MM.1S (cell line): ENCODE measurements around the gene GPR137B.

ENCODE experiments used
- EZH2 ChIP-seq: fragments of 300-600 bp; sonication (generic); optimal IDR thresholded peaks from 2 replicates; pipeline ENCODE3; 2017; ENCODE audit warnings: low read depth, mild to moderate bottlenecking, antibody characterized with exemption, low read length, mixed read lengths
- EZH2phosphoT487 ChIP-seq: fragments of 300-600 bp; sonication (generic); IDR thresholded peaks from 2 replicates; pipeline ENCODE4 v1.6.1; 2018; ENCODE audit warnings: antibody characterized with exemption, low read length
- TF ChIP-seq, protein P1 (sequence below): fragments of 300-600 bp; sonication (generic); IDR thresholded peaks from 2 replicates; pipeline ENCODE4 v1.5.1; 2016; ENCODE audit warnings: antibody characterized with exemption, low read length, mixed read lengths

DNA sequence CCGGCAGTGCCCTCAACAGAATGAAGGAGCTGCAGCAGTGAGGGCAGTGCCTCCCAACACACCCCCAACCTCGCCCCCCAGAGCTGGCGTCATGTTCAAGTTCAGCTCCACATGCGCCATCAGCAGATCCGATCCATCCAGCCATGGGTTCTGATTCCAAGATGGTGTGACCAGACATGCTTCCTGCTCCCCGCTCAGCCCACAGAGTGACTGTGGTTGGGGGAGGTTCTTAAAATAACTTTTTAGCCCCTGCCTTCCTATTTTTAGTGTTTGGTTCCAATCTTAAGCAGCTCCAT, 30.1 kb upstream of the GPR137B start:
- TF ChIP-seq, protein P1, sequence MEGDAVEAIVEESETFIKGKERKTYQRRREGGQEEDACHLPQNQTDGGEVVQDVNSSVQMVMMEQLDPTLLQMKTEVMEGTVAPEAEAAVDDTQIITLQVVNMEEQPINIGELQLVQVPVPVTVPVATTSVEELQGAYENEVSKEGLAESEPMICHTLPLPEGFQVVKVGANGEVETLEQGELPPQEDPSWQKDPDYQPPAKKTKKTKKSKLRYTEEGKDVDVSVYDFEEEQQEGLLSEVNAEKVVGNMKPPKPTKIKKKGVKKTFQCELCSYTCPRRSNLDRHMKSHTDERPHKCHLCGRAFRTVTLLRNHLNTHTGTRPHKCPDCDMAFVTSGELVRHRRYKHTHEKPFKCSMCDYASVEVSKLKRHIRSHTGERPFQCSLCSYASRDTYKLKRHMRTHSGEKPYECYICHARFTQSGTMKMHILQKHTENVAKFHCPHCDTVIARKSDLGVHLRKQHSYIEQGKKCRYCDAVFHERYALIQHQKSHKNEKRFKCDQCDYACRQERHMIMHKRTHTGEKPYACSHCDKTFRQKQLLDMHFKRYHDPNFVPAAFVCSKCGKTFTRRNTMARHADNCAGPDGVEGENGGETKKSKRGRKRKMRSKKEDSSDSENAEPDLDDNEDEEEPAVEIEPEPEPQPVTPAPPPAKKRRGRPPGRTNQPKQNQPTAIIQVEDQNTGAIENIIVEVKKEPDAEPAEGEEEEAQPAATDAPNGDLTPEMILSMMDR = no peak
- TF ChIP-seq EZH2 (no peak), EZH2phosphoT487 (no peak)
